ENCODE results near the gene SNX15.
A peak's percentile ranks its signal among the peaks of the same experiment; 100 is the strongest.

The SNX15 gene

GRCh38 chr11:65057526-65057925 is 30.3 kb downstream of the SNX15 start:
- DNase-seq (ENCODE audit: low read depth): no peak

- no peak for DNase-seq (ENCODE audit: low read depth)
Measured at GRCh38 chr11:65058012-65058411, 30.8 kb downstream of the SNX15 start.

- no peak for DNase-seq (ENCODE audit: low read depth)
Measured at GRCh38 chr11:65058419-65059054, 31.3 kb downstream of the SNX15 start, which contains the start of gene NAALADL1. Gene NAALADL1, minus strand, starts transcription at chr11:65058553. Its CDS starts 32 bp downstream, at chr11:65058521.

GRCh38 chr11:65059523-65059922 is 32.3 kb downstream of the SNX15 start:
- DNase-seq (ENCODE audit: low read depth): no peak

- no peak for DNase-seq (ENCODE audit: low read depth)
Measured at GRCh38 chr11:65059959-65060824, 33.0 kb downstream of the SNX15 start.

GRCh38 chr11:65060913-65061408 is 33.7 kb downstream of the SNX15 start:
- DNase-seq (ENCODE audit: low read depth): no peak

- DNase-seq (ENCODE audit: low read depth): no peak
Measured at GRCh38 chr11:65063532-65063931, 36.3 kb downstream of the SNX15 start.

GRCh38 chr11:65064847-65065240 is 37.6 kb downstream of the SNX15 start:
- no peak for DNase-seq (ENCODE audit: low read depth)

- DNase-seq (ENCODE audit: low read depth): no peak
Measured at GRCh38 chr11:65065851-65066250, 38.6 kb downstream of the SNX15 start.

- DNase-seq (ENCODE audit: low read depth): no peak
Measured at GRCh38 chr11:65066315-65066714, 39.1 kb downstream of the SNX15 start.

- no peak for DNase-seq (ENCODE audit: low read depth)
Measured at GRCh38 chr11:65066805-65067291, 39.6 kb downstream of the SNX15 start.

GRCh38 chr11:65067446-65067845 is 40.2 kb downstream of the SNX15 start:
- no peak for DNase-seq (ENCODE audit: low read depth)

- DNase-seq (ENCODE audit: low read depth): no peak
Measured at GRCh38 chr11:65069217-65069616, 42.0 kb downstream of the SNX15 start.

GRCh38 chr11:65071907-65072630 is 44.8 kb downstream of the SNX15 start:
- DNase-seq (ENCODE audit: low read depth): no peak

GRCh38 chr11:65072631-65072966 is 45.4 kb downstream of the SNX15 start:
- no peak for DNase-seq (ENCODE audit: low read depth)

GRCh38 chr11:65077451-65077850 is 50.2 kb downstream of the SNX15 start:
- DNase-seq (ENCODE audit: low read depth): no peak

- DNase-seq (ENCODE audit: low read depth): no peak
Measured at GRCh38 chr11:65078151-65078550, 50.9 kb downstream of the SNX15 start.

- no peak for DNase-seq (ENCODE audit: low read depth)
Measured at GRCh38 chr11:65078786-65079342, 51.6 kb downstream of the SNX15 start.

GRCh38 chr11:65083134-65083833 is 56.0 kb downstream of the SNX15 start:
- DNase-seq (ENCODE audit: low read depth): no peak

GRCh38 chr11:65083834-65084597 is 56.8 kb downstream of the SNX15 start, which contains the start of the genes CDCA5 and ZFPL1:
Gene CDCA5, minus strand, starts transcription at chr11:65084040. Its CDS starts 62 bp downstream, at chr11:65083978.
Gene ZFPL1, plus strand, starts transcription at chr11:65084222. Its CDS starts 477 bp downstream, at chr11:65084699.
- peak; percentile 87 for DNase-seq (ENCODE audit: low read depth)
